ENCODE results near the gene CA4. TPM values are rescaled to one million over a fixed set of nuclear protein-coding genes. Genes with fewer than 3 reads are reported as not detected.
A peak's percentile ranks its signal among the peaks of the same experiment; 100 is the strongest.

CA4 gene
- total RNA-seq, 4 donors from 2014 or later = 2.2 to 9.0 (median 7.2) TPM; not detected in 1

DNA sequence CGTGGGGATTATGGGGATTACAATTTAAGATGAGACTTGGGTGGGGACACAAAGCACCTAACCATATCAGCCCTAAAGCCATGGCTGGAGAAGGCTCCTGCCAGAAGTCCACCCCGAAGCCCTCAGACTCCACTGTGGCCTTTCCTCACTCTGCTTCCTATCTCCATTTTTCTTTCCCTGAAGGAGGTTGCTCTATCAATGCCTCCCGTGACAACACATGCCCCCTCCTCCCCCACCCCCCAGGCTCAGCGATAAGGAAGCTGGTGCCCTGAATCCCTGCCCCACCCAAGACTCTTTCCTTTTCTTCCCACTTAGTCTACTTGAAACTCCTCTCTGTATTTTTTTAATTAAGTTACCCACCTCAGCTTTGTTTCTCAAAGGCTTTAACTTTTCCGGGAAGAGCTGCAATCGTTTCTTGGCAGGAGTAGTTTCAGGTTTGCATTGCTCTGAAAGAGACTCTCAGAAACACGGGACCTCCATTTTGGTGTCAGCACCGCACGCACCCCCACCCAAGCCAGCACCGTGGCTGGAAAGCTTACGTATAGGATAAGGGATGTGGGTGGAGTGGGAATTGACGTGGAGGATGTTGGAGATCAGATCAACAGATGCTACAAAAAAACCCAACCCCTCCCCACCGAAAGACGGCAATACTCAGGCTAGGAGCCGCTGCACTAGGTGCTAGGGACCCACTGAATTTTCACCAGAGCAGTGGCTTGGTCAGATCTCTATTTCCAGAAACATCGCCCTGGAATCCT is 15.2 kb upstream of the CA4 start:
- no peaks in the 10 kb centered on the region for H3K36me3 ChIP-seq
- WGBS = 7% methylated on average over 15 of the region's 16 CpGs
- DNase-seq (ENCODE audit: low spot score in 2 of 2) = peak; percentile 41 to 48
- H3K27me3 ChIP-seq = peaks cover 22% of the 10 kb centered on the region
- H3K9me3 ChIP-seq = no peaks in the 10 kb centered on the region
- TF ChIP-seq EP300 (IDR thresholded peaks at IDR 0.05) (no peak), POLR2A (IDR thresholded peaks at IDR 0.05) (no peak), POLR2AphosphoS5 (IDR thresholded peaks at IDR 0.05) (no peak)
- TF ChIP-seq, protein P1, sequence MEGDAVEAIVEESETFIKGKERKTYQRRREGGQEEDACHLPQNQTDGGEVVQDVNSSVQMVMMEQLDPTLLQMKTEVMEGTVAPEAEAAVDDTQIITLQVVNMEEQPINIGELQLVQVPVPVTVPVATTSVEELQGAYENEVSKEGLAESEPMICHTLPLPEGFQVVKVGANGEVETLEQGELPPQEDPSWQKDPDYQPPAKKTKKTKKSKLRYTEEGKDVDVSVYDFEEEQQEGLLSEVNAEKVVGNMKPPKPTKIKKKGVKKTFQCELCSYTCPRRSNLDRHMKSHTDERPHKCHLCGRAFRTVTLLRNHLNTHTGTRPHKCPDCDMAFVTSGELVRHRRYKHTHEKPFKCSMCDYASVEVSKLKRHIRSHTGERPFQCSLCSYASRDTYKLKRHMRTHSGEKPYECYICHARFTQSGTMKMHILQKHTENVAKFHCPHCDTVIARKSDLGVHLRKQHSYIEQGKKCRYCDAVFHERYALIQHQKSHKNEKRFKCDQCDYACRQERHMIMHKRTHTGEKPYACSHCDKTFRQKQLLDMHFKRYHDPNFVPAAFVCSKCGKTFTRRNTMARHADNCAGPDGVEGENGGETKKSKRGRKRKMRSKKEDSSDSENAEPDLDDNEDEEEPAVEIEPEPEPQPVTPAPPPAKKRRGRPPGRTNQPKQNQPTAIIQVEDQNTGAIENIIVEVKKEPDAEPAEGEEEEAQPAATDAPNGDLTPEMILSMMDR (IDR thresholded peaks at IDR 0.05) = no peak
- peaks cover 22% of the 10 kb centered on the region for H3K4me1 ChIP-seq
- H3K4me3 ChIP-seq = peak overlapping the region; percentile 63
- no peak overlapping the region for H3K27ac ChIP-seq

DNA sequence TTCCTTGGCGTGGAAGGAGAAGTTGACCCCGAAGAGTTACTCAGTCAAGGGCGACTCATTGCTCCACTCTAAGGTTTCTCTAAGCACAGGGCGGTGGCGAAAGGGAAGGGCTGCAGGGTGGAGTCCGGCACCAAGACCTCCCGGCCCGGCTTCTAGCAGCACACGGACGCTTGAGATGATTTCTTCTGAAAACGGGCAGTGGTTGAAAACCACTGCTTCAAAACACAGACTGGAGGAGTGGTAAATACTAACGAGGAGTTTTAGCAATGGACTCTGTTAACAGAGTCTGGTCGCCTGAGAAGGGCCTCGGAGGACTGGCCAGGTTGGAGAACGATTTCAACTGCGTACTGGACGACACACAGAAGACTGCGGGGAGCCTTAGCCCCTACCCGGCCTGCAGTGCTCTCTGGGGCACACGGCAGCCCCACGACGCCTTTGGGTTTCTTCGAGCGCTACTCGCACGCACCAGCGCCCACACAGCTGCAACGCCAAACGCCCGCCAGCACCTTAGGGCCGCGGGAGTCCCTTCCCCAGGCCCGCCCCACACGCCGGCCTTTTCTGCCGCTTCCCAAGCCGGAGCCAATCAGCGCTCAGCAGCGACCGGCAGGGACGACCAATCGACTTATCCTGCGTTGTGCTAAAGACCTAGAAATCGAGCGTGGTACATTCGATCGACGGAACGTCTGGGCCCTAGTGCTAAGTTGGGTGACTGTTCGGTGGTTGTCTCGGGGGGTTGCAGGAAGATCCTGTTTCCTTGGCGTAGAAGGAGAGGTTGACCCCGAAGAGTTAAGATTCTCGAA is 14.4 kb upstream of the CA4 start:
- H3K27ac ChIP-seq = peak overlapping the region; percentile 12
- no peaks in the 10 kb centered on the region for H3K9me3 ChIP-seq
- WGBS = 5% methylated on average over 27 of the region's 54 CpGs
- TF ChIP-seq EP300 (IDR thresholded peaks at IDR 0.05) (no peak), POLR2A (IDR thresholded peaks at IDR 0.05) (no peak), POLR2AphosphoS5 (IDR thresholded peaks at IDR 0.05) (peak in 2 of 3 donors; percentile 23 to 30)
- TF ChIP-seq, protein P1 (IDR thresholded peaks at IDR 0.05) = no peak
- H3K4me1 ChIP-seq = peaks cover 27% of the 10 kb centered on the region
- H3K36me3 ChIP-seq = no peaks in the 10 kb centered on the region
- peak overlapping the region; percentile 63 for H3K4me3 ChIP-seq
- peaks cover 30% of the 10 kb centered on the region for H3K27me3 ChIP-seq
- DNase-seq (ENCODE audit: low spot score in 2 of 2) = peak; percentile 87 to 93

DNA sequence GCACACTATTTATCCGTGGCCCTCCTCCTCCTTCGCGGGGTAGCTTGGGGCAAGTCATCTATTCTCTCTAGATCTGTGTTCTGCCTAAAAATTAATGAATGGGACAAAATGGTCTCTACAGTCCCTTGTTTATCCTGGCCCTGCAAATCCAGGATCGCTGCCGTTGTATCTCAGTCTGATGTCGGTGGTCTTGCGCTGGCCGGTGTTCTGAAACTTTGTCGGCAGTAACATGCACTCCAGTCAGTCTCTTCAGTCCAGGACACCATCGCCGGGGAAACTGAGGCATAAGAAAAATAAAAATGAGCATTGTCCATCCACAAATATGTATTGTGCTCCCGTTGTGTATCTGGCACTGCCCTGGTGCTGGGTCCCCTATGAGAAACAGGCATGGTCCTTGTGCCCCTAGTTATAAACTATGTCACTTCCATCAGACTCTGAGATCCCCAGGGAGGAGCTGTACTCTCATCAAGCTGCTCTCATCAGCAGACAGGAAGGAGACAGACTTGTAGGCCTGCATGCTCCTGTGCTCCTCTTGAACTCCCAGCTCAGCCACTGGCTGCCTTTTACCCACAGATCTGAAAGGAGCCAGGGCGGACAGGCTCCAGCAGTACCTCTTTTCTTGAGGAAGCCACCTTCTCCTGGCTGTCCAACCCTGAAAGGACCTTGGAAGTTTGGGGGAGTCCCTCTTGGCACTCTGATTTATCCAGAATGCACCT is 13.7 kb upstream of the CA4 start:
- Histone ChIP-seq H3K4me1 (peaks cover 31% of the 10 kb centered on the region), H3K36me3 (no peaks in the 10 kb centered on the region), H3K4me3 (peak overlapping the region; percentile 63), H3K27ac (no peak overlapping the region), H3K27me3 (peaks cover 37% of the 10 kb centered on the region), H3K9me3 (no peaks in the 10 kb centered on the region)
- peak; percentile 19 to 69 for DNase-seq (ENCODE audit: low spot score in 2 of 2)
- TF ChIP-seq, protein P1 (IDR thresholded peaks at IDR 0.05) = no peak
- TF ChIP-seq POLR2A (IDR thresholded peaks at IDR 0.05) (no peak), POLR2AphosphoS5 (IDR thresholded peaks at IDR 0.05) (no peak), EP300 (IDR thresholded peaks at IDR 0.05) (no peak)
- WGBS = 81% methylated on average over 13 of the region's 13 CpGs

DNA sequence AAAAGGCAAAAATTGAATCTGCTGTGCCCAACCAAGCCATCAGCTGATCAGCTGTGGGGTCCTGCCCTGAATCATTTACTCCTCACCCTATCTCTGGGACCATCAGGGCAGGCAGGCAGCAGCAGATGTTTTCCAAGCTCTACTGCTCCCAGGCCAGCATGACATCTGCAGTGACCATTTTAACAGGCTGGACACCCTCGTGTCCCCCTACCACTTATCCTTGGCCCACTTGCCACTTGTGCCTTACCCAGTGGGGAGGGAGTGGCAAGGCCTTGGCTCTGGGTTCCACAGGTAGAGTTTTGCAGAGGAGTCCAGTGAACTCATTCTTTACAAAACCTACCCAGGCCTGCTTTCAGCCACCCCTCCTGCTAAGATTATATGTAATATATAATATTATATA is 12.0 kb upstream of the CA4 start:
- TF ChIP-seq POLR2AphosphoS5 (IDR thresholded peaks at IDR 0.05) (no peak), POLR2A (IDR thresholded peaks at IDR 0.05) (no peak), EP300 (IDR thresholded peaks at IDR 0.05) (no peak)
- TF ChIP-seq, protein P1 (IDR thresholded peaks at IDR 0.05) = no peak
- DNase-seq (ENCODE audit: low spot score in 2 of 2) = no peak
- Histone ChIP-seq H3K27me3 (peaks cover 43% of the 10 kb centered on the region), H3K27ac (no peak overlapping the region), H3K9me3 (no peaks in the 10 kb centered on the region), H3K36me3 (no peaks in the 10 kb centered on the region), H3K4me3 (no peak overlapping the region), H3K4me1 (peaks cover 46% of the 10 kb centered on the region)
- WGBS = 62% methylated on average over 1 of the region's 1 CpG
